Chondrocyte (in vitro differentiated cells): ENCODE results near the gene EIF2B1. TPM values are rescaled to one million over a fixed set of nuclear protein-coding genes. Genes with fewer than 3 reads are reported as not detected.

Source experiments
- DNase-seq: peaks from one replicate; pipeline ENCODE4 v3.0.0; 2021; ENCODE audit warnings: mixed read lengths, low spot score
- H3K27ac Mint-ChIP-seq: one replicate; pipeline ENCODE4 v1.8.0; 2021; ENCODE audit warnings: mild to moderate bottlenecking, moderate library complexity, mixed read lengths; ENCODE audit not compliant: unreplicated experiment
- H3K27me3 Mint-ChIP-seq: 2 replicates; pipeline ENCODE4 v1.8.0; 2021; ENCODE audit warnings: low read depth, mixed read lengths
- H3K36me3 Mint-ChIP-seq: 2 replicates; pipeline ENCODE4 v1.8.0; 2021; ENCODE audit warnings: low read depth, mixed read lengths
- H3K4me1 Mint-ChIP-seq: 2 replicates; pipeline ENCODE4 v1.8.0; 2021; ENCODE audit warnings: low read depth, mild to moderate bottlenecking, mixed read lengths
- H3K4me3 Mint-ChIP-seq: one replicate; pipeline ENCODE4 v1.8.0; 2021; ENCODE audit warnings: mild to moderate bottlenecking, moderate library complexity, mixed read lengths; ENCODE audit not compliant: unreplicated experiment
- H3K9me3 Mint-ChIP-seq: 2 replicates; pipeline ENCODE4 v1.8.0; 2021; ENCODE audit warnings: low read depth, mixed read lengths
- CTCF ChIP-seq: fragments of 200-600 bp; sonication (generic); IDR thresholded peaks from 2 replicates; pipeline ENCODE4 v1.5.0; 2021; ENCODE audit warnings: antibody characterized with exemption, mild to moderate bottlenecking, moderate library complexity
- total RNA-seq: library from RNA; stranded (reverse); gene quantifications from 3 replicates; pipeline ENCODE4 v1.2.1, GENCODE V29; 2021

Gene EIF2B1
- total RNA-seq, 1 donor from 2014 or later, result 39.5 TPM

- Mint-ChIP-seq H3K27ac (no peak overlapping the region), H3K9me3 (no peaks in the 10 kb centered on the region), H3K27me3 (no peaks in the 10 kb centered on the region), H3K4me3 (peak overlapping the region; percentile 91), H3K36me3 (peaks cover 10% of the 10 kb centered on the region), H3K4me1 (peaks cover 14% of the 10 kb centered on the region)
- no peak for DNase-seq
- no peak for TF ChIP-seq CTCF
Measured at GRCh38 chr12:123671876-123672275, 38.4 kb upstream of the EIF2B1 start.

- Mint-ChIP-seq H3K36me3 (peaks cover 10% of the 10 kb centered on the region), H3K27ac (peak within 1 kb of the TSS; percentile 51), H3K4me1 (peaks cover 14% of the 10 kb centered on the region), H3K27me3 (no peaks in the 10 kb centered on the region), H3K4me3 (peak within 1 kb of the TSS; percentile 91), H3K9me3 (no peaks in the 10 kb centered on the region)
- peak; percentile 97 for DNase-seq
- TF ChIP-seq CTCF, result no peak
Measured at GRCh38 chr12:123670882-123671728, 37.6 kb upstream of the EIF2B1 start, which contains the start of gene TCTN2. TSS of gene TCTN2 (plus strand) at chr12:123671113. CDS start at chr12:123671241, 128 bp downstream.

DNA sequence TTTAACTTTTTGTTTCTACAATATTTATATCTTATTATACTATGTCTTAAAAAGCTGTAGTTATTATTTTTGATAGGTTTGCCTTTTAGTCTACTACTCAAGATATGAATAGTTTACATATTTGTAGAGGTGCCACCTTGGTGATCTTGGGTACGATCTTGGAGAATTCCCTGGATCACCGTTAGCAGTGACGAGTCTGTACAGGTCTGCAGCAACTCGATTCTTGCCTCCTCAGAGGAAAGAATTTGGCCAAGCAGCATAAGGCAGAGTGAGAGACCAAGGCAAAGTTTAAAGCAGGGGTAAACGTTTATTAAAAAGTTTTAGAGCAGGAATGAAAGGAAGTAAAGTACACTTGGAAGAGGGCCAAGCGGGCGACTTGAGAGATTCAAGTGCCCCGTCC, 34.3 kb upstream of the EIF2B1 start:
- no peak for TF ChIP-seq CTCF
- Mint-ChIP-seq H3K4me1 (peaks cover 14% of the 10 kb centered on the region), H3K27ac (no peak overlapping the region), H3K27me3 (no peaks in the 10 kb centered on the region), H3K4me3 (no peak overlapping the region), H3K36me3 (peaks cover 9% of the 10 kb centered on the region), H3K9me3 (no peaks in the 10 kb centered on the region)
- DNase-seq, result no peak

GRCh38 chr12:123659996-123660727, 26.7 kb upstream of the EIF2B1 start:
- H3K27me3 Mint-ChIP-seq, result no peaks in the 10 kb centered on the region
- no peak for TF ChIP-seq CTCF
- H3K9me3 Mint-ChIP-seq, result no peaks in the 10 kb centered on the region
- no peak for DNase-seq
- peaks cover 18% of the 10 kb centered on the region for H3K36me3 Mint-ChIP-seq
- H3K4me3 Mint-ChIP-seq, result peak overlapping the region; percentile 40
- peak overlapping the region; percentile 95 for H3K27ac Mint-ChIP-seq
- H3K4me1 Mint-ChIP-seq, result peaks cover 27% of the 10 kb centered on the region

DNA sequence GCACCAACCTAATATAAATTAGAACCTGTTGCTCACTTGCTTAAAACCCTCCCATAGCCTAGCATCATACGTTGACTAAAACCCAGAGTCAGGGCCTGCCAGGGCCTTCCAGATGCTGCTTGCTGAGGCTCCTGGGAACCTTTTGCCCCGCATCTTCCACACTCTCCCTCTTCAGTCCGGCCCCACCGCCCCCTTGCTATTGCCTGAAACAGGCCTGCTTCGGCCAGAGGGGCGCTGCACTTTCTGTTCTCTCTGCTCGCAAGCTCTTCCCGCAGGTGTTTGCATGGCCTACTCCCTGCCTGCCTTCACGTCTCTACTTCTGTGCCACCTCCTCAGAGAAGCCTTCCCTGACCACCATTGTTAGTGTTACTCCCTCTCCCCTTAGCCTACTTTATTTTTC, 23.7 kb upstream of the EIF2B1 start:
- no peak for DNase-seq
- Mint-ChIP-seq H3K9me3 (no peaks in the 10 kb centered on the region), H3K4me3 (no peak overlapping the region), H3K4me1 (peaks cover 27% of the 10 kb centered on the region), H3K36me3 (peaks cover 17% of the 10 kb centered on the region), H3K27ac (peak overlapping the region; percentile 50), H3K27me3 (no peaks in the 10 kb centered on the region)
- no peak for TF ChIP-seq CTCF
